Stimulated activated CD4-positive, alpha-beta T cell treated with anti-CD3 and anti-CD28 coated beads, Interleukin-15, amount 100 ng/mL, for 48 hours (primary cell): ENCODE results near the gene NUP62.
A peak's percentile ranks its signal among the peaks of the same experiment; 100 is the strongest.
"Not testable (repeated sequence)": the region's sequence is repeated elsewhere in the genome, so short reads cannot be mapped to it uniquely, and the experiment has no call there.

Source experiments
- DNase-seq, 2 donors: peaks; one replicate each; pipeline ENCODE4 v3.0.0-alpha.2; 2020; ENCODE audit warnings: low read depth in 2 of 2

Gene NUP62

DNA sequence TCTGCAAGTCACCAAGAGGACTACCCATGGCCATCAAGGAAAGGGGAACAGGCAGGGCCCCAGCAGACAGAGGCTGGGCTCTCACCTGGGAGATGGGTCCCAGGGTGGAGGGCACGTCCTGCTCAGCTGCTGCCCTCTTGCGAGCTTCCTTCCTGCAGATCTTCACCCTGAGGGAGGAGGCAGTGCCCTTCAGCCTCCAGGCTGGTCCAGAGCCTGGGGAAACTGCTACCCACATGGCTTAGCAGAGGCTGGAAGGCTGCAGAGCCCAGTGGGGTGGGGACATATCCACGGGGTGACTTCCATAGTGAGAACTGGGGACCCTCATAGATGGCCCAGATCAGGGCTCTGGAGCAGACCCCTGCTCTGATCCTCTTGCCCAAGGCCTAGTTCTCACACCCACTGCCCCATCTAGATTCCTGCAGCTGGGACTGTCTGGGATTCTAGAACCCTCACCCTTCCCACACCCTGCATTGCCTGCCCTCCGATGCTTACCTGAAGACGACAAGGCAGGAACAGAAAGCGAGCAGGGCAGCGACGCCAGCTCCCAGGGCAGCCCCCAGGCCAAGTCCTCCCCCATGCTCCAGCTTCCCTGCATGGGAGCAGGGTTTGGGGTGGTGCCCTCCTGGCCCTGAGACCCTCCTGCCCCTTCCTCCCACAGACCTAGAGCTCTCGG lies 22.6 kb upstream of the NUP62 start:
- DNase-seq, result no peak

DNA sequence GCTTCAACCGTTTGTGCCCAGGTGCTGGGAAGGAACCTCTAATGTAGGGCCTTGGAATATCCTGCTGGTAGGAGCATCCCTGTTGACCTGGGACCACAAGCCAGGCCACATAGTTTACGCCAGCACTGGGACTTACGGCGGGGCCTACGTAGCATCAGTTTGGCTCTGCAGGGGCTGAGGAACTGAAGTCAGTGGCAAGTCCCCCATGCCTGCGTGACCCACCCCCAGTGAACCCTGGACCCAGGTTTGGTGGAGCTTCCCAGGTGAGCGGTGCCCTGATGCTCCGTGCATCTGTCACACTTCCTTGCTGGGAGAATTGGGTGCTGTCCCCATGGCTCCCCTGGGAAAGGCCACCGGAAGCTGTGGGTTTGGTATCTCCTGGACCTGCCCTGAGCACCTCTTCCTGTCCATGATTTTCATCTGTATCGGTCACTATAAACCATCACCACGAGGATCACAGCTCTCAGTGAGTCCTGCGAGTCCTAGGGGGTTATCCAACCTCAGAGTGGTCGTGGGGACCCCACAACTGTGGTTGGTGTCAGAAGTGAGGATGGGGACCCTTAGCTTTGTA lies 21.7 kb upstream of the NUP62 start:
- DNase-seq, result no peak

DNA sequence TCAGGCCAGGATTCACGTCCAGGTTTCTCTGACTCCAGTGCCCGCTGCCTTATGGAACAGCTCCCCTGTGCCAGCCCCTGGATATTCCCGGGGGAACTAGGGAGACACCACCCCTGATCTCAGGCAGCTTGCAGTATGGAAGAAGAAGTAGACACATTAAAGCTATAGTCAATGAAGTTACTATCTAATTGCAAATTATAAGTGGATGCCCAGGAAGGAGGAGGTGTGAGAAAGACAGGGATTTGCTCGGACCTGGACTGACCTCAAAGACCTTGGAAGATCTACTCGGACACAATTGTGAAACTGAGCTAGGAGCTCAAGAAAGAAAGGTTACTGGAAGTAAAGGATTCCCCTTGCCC lies 21.3 kb upstream of the NUP62 start:
- no peak for DNase-seq

DNA sequence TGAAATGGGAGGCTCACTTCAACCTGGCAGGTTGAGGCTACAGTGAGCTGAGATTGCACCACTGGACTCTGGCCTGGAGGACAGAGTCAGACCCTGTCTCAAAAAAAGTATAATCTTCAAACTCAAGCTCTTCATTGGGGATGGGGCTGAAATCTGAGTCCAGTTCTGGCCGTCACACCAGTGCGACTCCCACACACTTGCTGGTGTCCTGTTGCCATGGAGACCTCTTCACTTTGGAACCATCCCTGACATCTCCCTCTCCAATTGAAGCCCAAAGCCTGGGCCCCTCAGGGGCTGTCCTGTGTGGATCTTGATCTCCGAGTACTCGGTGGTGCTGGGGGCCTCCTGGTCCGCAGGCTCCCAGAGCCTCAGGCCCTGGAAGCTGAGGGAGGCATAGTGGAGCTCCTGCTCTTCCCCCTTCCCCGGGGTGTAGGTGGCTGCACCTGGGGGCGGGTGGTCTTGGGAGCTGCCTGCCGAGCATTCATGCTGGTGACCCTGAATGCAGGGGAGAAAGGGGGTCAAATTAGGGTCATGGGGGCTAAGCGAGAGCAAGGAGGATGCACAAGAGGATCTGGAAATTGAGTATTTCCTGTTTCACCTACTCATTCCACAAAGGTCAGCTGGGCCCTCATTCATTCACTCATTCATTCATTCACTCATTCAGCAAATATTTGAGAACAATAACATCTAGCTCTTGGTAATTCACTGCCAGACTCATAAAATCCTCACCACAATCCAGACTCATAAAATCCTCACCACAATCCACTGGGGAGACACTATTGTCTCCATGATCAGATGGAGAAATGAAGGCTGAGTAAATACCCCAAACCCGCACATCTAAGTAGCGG lies 20.7 kb upstream of the NUP62 start:
- DNase-seq, result no peak

DNA sequence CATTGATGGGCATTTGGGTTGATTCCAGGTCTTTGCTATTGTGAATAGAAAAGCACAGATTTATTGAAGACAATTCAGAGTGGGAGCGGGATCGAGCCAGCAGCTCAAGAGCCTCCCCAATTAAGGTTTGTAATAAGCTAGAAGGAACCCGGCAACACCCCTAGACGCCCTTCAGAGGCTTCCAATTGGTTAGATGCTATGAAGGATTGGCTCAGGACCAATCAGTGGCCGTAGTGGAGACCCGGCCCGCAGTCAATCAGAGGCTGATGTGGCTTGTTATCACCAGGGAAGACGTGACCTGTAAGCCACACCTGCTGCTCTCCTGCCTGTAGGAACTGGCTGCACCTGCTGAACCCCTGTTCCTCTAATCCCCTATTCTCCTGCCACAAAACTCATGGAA lies 17.1 kb upstream of the NUP62 start:
- DNase-seq, result no peak

DNA sequence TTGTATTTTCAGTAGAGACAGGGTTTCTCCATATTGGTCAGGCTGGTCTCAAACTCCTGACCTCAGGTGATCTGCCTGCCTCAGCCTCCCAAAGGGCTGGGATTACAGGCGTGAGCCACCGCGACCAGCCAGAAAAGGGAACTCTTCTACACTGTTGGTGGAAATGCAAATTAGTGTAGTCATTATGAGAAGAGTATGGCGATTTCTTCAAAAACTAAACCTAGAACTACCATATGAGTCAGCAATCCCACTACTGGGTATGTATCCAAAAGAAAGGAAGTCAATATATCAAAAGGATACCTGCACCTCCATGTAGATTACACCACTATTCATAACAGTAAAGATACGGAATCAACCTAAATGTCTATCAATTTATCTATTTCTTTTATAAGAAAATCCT lies 15.3 kb upstream of the NUP62 start:
- DNase-seq, result not testable (repeated sequence)

DNA sequence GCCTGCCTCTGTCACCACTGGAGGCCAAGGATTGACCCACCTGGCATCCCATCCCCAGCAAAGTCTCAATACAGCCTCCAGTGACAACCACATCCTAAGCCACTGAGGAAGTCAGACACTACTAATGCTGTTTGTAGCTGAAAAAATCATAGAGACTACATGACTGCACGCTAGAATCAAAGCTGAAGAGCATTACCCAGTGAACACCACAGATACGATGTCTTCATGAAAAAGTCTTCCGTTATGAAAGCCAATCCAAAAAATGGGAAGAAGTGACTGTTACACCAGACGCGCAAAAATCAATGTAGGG lies 11.1 kb upstream of the NUP62 start:
- DNase-seq, result no peak

DNA sequence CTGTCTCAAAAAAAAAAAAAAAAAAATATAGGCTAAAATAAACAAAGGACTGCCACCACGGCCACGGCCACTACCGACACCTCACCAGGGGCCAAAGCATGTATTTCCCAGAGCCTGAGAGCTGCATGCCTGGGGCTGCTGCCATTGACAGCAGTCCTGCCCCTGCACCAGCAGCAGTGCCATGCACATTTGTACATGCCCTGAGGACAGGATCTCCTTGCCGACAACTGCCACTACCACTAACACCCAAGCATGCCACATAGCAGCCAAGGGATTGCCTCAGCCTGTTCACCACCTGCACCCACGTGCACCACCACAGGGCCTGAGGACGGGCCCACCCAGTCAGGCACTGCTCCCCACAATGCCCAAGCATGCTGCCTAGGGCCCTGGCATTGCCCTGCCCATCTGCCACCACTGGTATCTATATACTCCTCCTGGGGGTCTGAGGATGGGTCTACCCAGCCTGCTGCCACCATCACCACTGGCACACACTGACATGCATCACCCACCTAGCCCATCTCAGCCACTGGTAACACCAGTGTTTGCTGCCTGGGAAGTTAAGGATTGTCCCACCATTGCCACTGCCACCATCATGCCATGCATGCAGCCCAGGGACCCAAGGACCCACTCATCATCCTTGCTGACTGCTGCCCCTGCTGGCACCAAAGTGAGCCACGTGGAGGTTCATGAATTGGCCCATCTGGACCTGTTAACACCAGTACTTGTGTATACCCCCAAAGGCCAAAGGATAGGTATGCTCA lies 10.6 kb upstream of the NUP62 start:
- no peak for DNase-seq

DNA sequence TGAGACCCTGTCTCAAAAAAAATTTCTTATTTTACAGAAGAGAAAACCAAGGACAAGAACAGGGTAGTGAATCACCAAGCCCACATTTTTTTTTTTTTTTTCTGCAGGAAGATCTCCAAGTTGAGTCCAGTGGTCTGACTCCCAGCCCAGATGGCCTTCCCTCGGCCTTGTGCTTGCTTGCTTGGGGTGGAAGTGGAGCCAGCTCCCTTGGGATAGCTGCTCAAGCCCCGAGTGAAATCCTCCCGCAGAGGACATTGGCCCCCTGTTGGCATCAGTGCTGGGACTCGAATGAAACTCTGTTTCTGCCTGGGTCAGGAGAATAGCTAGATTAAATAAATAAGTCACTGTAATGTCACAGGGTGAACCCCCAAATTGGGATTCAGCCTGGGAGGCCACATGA lies 9.4 kb upstream of the NUP62 start:
- DNase-seq, result no peak

DNA sequence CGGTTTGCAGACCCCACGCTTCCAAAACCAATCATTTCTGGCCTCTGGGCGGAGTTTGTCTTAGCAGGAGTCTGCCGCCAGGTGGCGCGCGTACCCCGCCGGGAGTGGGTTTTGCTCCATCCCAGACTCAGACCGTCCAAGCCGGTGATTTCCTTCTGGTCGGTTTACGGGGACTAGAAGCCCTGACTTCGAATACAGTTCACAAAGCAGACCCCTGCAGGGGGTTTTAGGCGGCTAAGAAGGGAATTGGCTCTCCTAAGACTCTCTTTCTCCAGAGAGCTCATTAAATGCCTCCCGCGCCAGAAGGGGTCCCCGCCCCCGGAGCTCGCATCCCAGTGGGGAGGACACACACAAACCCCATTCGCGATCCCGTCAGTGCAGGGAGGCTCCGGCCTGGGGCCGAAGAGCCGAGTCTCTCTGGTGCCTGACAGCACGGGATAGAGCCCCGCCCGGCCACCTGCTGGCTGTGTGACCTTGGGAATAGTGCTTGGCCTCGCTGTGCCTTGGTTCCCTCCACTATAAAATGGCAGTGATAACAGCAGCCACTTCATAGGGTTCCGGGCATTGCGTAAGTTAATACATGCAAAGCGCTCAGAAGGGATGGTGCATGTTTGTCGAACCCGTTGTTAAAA lies 8.6 kb upstream of the NUP62 start:
- DNase-seq, result peak; percentile 55 to 73

DNA sequence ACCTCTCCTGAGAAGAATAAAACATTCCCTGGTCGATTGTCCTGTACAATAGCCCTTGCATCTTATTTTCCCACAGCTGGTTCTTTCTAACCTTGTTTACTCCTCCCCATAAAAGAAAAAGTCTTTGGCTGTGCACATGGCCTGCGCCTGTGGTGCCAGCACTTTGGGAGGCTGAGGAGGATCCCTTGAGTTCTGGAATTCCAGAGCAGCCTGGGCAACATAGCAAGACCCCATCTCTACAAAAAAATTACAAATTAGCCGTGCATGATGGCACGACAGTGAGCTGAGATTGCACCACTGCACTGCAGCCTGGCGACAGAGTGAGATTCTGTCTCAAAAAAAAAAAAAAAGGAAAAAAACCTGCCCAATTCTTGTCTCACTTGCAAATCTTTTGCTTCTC lies 7.2 kb upstream of the NUP62 start:
- DNase-seq, result no peak

DNA sequence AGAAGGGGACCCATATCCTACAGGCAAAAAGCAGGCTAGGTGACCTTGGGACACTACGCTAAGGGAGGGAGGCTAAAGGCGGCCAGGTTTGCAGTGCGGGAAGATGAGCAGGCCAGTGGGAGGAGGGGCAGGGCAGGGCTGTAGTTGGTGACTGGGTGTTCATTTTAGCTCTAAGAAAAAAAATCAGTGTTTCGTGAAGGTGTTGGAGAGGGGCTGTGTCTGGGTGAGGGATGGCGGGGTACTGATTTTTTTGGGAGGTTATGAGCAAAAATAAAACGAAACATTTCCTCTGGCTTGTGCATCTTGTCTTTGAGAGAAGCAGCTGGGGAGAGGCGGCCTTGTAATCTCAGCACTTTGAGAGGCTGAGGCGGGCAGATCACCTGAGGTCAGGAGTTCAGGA lies 4.3 kb upstream of the NUP62 start:
- no peak for DNase-seq

DNA sequence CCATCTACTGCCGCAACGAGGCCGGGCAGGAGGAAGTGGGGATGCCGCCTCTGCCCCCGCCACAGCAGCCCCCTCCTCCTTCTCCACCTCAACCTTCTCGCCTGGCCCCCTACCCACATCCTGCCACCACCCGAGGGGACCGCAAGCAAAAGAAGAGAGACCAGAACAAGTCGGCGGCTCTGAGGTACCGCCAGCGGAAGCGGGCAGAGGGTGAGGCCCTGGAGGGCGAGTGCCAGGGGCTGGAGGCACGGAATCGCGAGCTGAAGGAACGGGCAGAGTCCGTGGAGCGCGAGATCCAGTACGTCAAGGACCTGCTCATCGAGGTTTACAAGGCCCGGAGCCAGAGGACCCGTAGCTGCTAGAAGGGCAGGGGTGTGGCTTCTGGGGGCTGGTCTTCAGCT lies 3.4 kb upstream of the NUP62 start:
- no peak for DNase-seq

DNA sequence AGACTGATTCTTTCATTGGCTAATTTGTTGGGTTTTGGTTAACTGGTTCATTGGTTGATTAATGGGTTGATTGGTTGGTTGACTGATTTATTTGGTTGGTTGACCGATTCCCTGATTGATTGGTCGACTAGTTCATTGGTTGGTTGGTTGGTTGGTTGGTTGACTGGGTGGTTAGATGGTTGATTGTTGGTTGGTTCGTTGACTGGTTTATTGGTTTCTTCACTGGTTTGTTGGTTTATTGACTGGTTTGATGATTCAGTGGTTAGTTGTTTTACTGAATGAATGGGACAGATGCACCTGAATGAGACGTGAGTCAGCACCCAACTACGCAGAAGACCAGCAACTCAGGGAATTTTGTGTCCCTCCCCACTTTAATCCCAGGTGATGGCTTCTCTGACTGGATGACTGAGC lies 2.7 kb upstream of the NUP62 start:
- DNase-seq, result no peak

DNA sequence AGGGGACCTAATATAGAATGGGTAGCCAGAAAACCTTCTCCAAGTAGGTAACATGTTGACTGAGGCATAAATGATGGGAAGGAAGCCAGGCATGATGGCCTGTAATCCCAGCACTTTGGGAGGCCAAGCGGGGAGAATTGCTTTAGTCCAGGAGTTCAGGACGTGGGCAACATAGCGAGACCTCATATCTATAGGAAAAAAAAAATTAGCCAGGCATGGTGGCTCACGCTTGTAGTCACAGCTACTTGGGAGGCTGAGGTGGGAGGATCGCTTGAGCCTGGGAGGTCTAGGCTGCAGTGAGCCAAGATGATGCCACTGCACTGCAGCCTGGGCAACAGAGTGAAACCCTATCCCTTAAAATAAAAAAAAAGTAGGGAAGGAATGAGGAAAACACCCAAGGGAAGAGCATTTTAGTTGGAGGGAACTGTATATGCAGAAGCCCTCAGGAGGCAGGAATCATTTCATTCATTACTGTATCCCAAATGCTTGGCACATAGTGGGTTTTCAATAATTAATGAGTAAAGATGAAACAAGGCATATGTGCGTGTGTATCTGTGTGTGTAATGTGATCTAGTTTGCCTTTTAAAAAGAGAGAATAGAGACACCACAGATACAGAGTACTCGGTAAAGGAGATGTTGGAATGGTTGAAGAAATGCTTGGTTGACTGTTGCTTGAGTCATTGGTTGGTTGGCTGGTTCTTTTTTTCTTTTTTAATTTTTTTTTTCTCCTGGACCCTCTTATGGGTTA lies 2.2 kb upstream of the NUP62 start:
- DNase-seq, result no peak

DNA sequence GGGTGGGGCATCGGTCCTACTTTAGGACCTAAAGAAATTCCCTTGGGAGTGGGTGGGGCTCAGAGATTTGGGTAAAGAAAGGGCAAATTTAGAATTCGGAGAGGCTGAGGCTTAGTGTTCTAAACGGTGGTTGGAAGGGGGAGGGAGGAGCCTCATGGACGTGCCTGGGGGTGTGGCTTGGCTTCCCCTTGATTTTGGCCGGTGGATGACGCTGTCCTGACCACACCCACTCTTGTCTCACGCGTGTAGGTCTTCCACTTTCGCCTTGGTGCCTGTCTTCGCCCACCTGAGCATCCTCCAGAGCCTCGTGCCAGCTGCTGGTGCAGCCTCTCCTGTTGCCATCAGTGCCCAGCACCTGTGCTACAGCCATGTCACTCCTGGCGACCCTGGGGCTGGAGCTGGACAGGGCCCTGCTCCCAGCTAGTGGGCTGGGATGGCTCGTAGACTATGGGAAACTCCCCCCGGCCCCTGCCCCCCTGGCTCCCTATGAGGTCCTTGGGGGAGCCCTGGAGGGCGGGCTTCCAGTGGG lies 1.2 kb upstream of the NUP62 start:
- DNase-seq, result no peak

DNA sequence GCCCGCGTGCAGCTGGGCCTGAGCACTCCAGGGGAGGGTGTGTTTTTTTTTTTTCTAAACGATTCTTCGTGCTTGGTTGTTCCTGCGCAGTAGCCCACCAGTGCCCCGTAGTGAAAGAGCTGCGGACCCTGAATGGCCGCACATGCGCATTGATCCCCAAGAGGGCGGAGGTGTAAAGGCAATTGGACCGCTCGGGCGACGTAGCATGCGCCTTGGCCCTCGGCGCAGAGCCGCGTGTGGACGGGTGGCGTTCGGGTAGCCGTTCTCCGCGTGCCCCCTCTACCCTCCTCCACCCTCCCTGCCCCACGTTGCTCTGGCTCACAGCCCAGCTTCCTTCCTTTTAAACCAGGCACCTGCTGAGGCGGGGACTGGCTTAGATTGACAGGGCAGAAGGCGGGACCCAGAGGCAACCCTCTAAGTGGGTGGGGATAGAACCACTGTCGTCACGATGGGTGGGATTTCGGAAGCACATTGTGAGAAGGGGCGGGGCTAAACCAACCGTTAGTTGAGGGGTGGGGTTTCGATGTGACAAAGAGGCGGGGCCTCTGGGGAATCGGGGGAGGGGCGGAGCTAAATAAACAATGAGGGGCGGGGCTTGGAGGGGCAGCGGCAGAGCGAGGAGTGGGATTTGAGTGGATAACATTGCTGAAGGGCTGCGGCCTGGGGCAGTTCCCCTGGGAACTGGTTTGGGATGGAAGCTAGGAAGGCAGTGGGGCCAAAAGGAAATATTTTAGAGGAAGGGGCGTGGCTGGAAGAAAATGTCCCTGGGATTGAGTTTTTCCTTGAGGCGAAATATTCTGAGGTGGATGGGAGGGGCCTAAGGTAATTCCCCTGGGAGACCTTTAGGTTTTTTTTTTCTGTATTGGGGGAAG lies 543 bp upstream of the NUP62 start:
- DNase-seq, result peak; percentile 94 to 96

DNA sequence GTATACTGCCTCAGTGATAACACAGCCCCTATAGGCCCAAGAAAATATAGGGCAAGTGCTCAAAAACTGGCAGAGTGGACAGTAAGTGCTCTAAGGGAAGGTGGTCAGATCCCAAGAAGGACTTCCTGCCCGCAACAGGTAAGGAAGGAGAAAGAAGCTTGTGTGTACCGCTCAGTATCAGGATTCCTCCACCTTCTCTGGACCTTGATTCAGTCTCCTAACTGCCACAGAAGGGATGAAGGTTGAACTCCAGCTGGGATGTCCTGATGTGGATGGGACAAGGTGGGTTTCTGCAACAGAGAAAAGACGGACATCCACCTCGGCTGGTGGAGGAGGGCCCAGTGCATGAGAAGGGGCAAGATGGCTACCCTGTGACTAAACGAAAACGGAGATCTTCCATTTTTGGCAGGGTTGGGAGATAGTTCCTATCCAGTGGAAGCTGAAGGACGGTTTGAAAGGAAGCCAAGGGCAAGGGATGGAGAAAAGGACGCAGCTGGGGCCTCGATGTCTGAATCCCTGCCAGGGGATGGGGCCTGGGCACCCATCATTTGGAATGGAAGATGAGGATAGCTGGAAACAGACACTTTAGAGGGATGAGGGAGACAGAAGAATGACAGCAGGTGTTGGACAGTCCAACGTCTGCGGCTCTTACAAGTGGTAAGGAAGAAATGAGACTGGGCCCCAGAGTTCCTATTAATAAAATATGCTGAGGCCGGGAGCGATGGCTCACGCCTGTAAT lies 1.6 kb downstream of the NUP62 start:
- no peak for DNase-seq

DNA sequence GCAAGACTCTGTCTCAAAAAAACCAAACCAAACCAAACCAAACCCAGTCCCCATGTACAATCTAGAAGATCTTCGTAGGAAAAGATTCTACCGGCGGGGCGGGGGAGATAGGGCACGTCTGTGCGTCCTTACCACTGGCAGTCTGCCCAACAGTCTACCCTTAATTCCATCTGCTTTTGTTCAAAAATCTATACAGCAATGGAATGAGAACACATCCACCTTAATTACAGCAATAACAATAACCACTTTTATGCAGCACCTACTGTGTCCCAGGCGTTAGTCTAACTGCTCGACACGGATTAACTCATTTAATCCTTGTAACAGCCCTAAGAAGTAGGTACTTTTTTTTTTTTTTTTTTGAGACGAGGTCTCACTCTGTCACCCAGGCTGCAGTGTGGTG lies 2.8 kb downstream of the NUP62 start:
- no peak for DNase-seq

DNA sequence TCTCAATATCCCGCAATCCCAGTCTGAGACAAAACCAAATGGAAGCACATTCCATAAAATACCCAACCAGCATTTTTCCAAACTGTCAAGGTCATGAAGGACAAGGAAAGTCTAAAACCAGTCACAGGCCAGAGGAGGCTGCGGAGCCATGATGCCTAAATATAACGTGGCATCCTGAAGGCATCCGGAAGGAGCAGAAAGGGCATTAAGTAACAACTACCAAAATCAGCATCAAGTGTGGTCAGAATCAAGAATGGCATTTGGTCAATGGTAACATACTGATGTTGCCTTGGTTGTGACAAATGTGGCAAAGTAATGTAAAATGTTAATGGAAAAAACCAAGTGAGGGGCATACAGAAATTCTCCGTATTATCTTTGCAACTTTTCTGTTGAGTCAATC lies 3.8 kb downstream of the NUP62 start:
- no peak for DNase-seq
